Mesendoderm (in vitro differentiated cells): ENCODE measurements around the gene ZNF581.

Experiments used
- DNase-seq: peaks from one replicate; pipeline ENCODE4 v3.0.0; 2013
- H2AK5ac ChIP-seq: 2 replicates; pipeline ENCODE4 v1.6.1; 2013; ENCODE audit warnings: low read length, inconsistent platforms
- H2BK120ac ChIP-seq: 2 replicates; pipeline ENCODE4 v1.6.1; 2013; ENCODE audit warnings: low read depth, mild to moderate bottlenecking, low read length, moderate library complexity, mixed read lengths
- H2BK15ac ChIP-seq: replicated peaks from 2 replicates; pipeline ENCODE4 v1.6.1; 2013; ENCODE audit warnings: low read depth, mild to moderate bottlenecking, moderate library complexity
- H2BK5ac ChIP-seq: 2 replicates; pipeline ENCODE4 v1.6.1; 2013; ENCODE audit warnings: low read length, inconsistent platforms
- H3K18ac ChIP-seq: 2 replicates; pipeline ENCODE4 v1.6.1; 2013; ENCODE audit warnings: mild to moderate bottlenecking, low read length, mixed read lengths
- H3K23ac ChIP-seq: one replicate; pipeline ENCODE4 v1.6.1; 2013; ENCODE audit warnings: low read length
- H3K27ac ChIP-seq: 2 replicates; pipeline ENCODE4 v1.5.1; 2013; ENCODE audit warnings: low read depth, mild to moderate bottlenecking, inconsistent platforms, low read length, moderate library complexity
- H3K27me3 ChIP-seq: 2 replicates; pipeline ENCODE4 v1.6.1; 2013; ENCODE audit warnings: low read length, control low read depth, mild to moderate bottlenecking, inconsistent platforms; ENCODE audit not compliant: insufficient read depth, poor library complexity
- H3K36me3 ChIP-seq: 2 replicates; pipeline ENCODE4 v1.6.1; 2013; ENCODE audit warnings: low read length, inconsistent platforms; ENCODE audit not compliant: control insufficient read depth, insufficient read depth
- H3K4ac ChIP-seq: one replicate; pipeline ENCODE4 v1.6.1; 2013; ENCODE audit warnings: low read depth, mild to moderate bottlenecking, low read length, moderate library complexity
- H3K4me1 ChIP-seq: 2 replicates; pipeline ENCODE4 v1.6.1; 2013; ENCODE audit warnings: low read depth, low read length, inconsistent platforms; ENCODE audit not compliant: control insufficient read depth
- H3K4me2 ChIP-seq: 2 replicates; pipeline ENCODE4 v1.6.1; 2013; ENCODE audit warnings: low read length
- H3K4me3 ChIP-seq: 2 replicates; pipeline ENCODE4 v1.5.1; 2013; ENCODE audit warnings: mild to moderate bottlenecking, low read length
- H3K56ac ChIP-seq: one replicate; pipeline ENCODE4 v1.6.1; 2013; ENCODE audit warnings: low read length
- H3K79me1 ChIP-seq: 2 replicates; pipeline ENCODE4 v1.6.1; 2013; ENCODE audit warnings: low read length, inconsistent platforms
- H3K79me2 ChIP-seq: 2 replicates; pipeline ENCODE4 v1.6.1; 2013; ENCODE audit warnings: mild to moderate bottlenecking, low read length; ENCODE audit not compliant: control insufficient read depth, insufficient read depth
- H3K9ac ChIP-seq: 2 replicates; pipeline ENCODE4 v1.6.1; 2013; ENCODE audit warnings: low read length, inconsistent platforms
- H4K5ac ChIP-seq: one replicate; pipeline ENCODE4 v1.6.1; 2013; ENCODE audit warnings: low read length
- H4K8ac ChIP-seq: one replicate; pipeline ENCODE4 v1.6.1; 2013; ENCODE audit warnings: low read depth, mild to moderate bottlenecking, control low read depth, low read length, moderate library complexity
- WGBS: extraction: QIAGEN DNeasy Blood & Tissue Kit; methylation state at CpG from one replicate; pipeline ENCODE4 v1.1.7; 2013; ENCODE audit warnings: low lambda C conversion rate, missing lambda C conversion rate; ENCODE audit not compliant: insufficient coverage; ENCODE audit errors: extremely low coverage; 5-methylcytosine and 5-hydroxymethylcytosine counted together

Gene ZNF581

DNA sequence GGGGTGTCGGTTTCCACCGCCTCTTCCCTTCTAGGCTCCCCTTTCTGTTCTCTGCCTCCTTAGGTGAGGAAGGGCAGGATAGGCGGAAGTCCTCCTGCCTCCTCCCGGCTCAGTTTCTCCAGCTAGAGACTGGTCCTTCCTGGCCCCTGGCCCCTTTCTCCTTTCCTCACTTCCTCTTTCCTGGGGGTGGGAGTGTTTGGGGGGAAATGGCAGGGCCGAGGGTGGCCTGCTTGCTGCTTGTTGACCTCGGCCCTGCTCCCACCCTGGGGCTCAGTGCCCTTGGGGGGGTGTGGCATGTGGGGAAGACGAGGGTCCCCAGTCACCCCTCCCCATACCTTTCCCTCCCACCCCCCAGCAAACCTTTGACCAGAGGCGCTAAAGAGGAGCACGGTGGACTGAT lies 16.4 kb downstream of the ZNF581 start:
- Histone ChIP-seq H2BK5ac (no peak overlapping the region), H3K4me1 (peaks cover 4% of the 10 kb centered on the region), H3K23ac (no peak overlapping the region), H3K36me3 (peaks cover 18% of the 10 kb centered on the region), H4K5ac (no peak overlapping the region), H3K4ac (no peak overlapping the region), H3K27ac (no peak overlapping the region), H2BK120ac (no peak overlapping the region), H3K9ac (no peak overlapping the region), H3K79me1 (peaks cover 7% of the 10 kb centered on the region), H3K79me2 (peaks cover 85% of the 10 kb centered on the region), H2AK5ac (no peak overlapping the region), H3K27me3 (no peaks in the 10 kb centered on the region), H4K8ac (no peak overlapping the region), H3K4me3 (no peak overlapping the region), H3K4me2 (no peak overlapping the region), H2BK15ac (no peak overlapping the region), H3K18ac (no peak overlapping the region), H3K56ac (no peak overlapping the region)
- WGBS: no CpG with 5 or more reads among the region's 9 CpGs
- no peak for DNase-seq

DNA sequence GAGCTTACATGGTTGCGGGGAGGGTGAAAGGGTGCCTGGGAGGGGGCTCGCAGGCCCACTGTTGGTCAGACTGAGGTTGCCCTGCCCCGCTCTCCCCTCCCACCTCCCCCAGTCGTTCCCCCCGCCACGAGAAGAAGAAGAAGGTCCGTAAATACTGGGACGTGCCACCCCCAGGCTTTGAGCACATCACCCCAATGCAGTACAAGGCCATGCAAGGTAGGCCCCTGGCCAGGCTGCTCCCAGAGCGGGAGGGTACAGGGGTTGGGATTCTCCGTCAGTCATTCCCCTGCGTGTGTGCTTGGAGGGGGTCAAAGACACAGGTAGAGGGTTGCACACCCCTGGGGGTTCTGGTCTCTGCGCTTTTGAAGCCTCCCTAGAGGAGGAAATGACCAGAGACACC lies 17.0 kb downstream of the ZNF581 start:
- H4K5ac ChIP-seq: no peak overlapping the region
- no peak overlapping the region for H2AK5ac ChIP-seq
- no peak overlapping the region for H2BK15ac ChIP-seq
- no peak overlapping the region for H3K56ac ChIP-seq
- no peak overlapping the region for H3K18ac ChIP-seq
- no peak overlapping the region for H3K23ac ChIP-seq
- DNase-seq: no peak
- peaks cover 4% of the 10 kb centered on the region for H3K4me1 ChIP-seq
- no peaks in the 10 kb centered on the region for H3K27me3 ChIP-seq
- no peak overlapping the region for H3K4ac ChIP-seq
- no peak overlapping the region for H2BK5ac ChIP-seq
- H2BK120ac ChIP-seq: no peak overlapping the region
- no CpG with 5 or more reads among the region's 12 CpGs for WGBS
- no peak overlapping the region for H3K4me3 ChIP-seq
- H3K79me1 ChIP-seq: peaks cover 7% of the 10 kb centered on the region
- no peak overlapping the region for H3K9ac ChIP-seq
- H3K4me2 ChIP-seq: no peak overlapping the region
- H3K36me3 ChIP-seq: peaks cover 20% of the 10 kb centered on the region
- peaks cover 87% of the 10 kb centered on the region for H3K79me2 ChIP-seq
- no peak overlapping the region for H4K8ac ChIP-seq
- H3K27ac ChIP-seq: no peak overlapping the region

- H2AK5ac ChIP-seq: no peak overlapping the region
- peaks cover 21% of the 10 kb centered on the region for H3K36me3 ChIP-seq
- no peak overlapping the region for H3K27ac ChIP-seq
- peaks cover 7% of the 10 kb centered on the region for H3K79me1 ChIP-seq
- H2BK15ac ChIP-seq: no peak overlapping the region
- no peak overlapping the region for H3K4me2 ChIP-seq
- WGBS: no CpG with 5 or more reads among the region's 16 CpGs
- no peak overlapping the region for H4K8ac ChIP-seq
- no peak for DNase-seq
- no peak overlapping the region for H3K23ac ChIP-seq
- H4K5ac ChIP-seq: no peak overlapping the region
- H3K4me3 ChIP-seq: no peak overlapping the region
- H3K9ac ChIP-seq: no peak overlapping the region
- H3K56ac ChIP-seq: no peak overlapping the region
- H3K18ac ChIP-seq: no peak overlapping the region
- peaks cover 4% of the 10 kb centered on the region for H3K4me1 ChIP-seq
- H2BK5ac ChIP-seq: no peak overlapping the region
- H3K79me2 ChIP-seq: peaks cover 84% of the 10 kb centered on the region
- no peaks in the 10 kb centered on the region for H3K27me3 ChIP-seq
- H3K4ac ChIP-seq: no peak overlapping the region
- H2BK120ac ChIP-seq: no peak overlapping the region
Measured at GRCh38 chr19:55660991-55661390, 17.5 kb downstream of the ZNF581 start.

GRCh38 chr19:55661826-55662225 lies 18.4 kb downstream of the ZNF581 start:
- Histone ChIP-seq H3K18ac (no peak overlapping the region), H3K4me2 (no peak overlapping the region), H4K8ac (no peak overlapping the region), H4K5ac (no peak overlapping the region), H3K9ac (no peak overlapping the region), H3K27ac (no peak overlapping the region), H2BK15ac (no peak overlapping the region), H3K4me3 (no peak overlapping the region), H3K27me3 (no peaks in the 10 kb centered on the region), H3K4me1 (peaks cover under 1% of the 10 kb centered on the region), H3K56ac (no peak overlapping the region), H3K79me2 (peaks cover 84% of the 10 kb centered on the region), H2AK5ac (no peak overlapping the region), H2BK120ac (no peak overlapping the region), H3K79me1 (peaks cover 9% of the 10 kb centered on the region), H3K23ac (no peak overlapping the region), H2BK5ac (no peak overlapping the region), H3K4ac (no peak overlapping the region), H3K36me3 (peaks cover 27% of the 10 kb centered on the region)
- no peak for DNase-seq
- no CpG with 5 or more reads among the region's 7 CpGs for WGBS

GRCh38 chr19:55663846-55664536 lies 20.5 kb downstream of the ZNF581 start:
- no CpG with 5 or more reads among the region's 20 CpGs for WGBS
- Histone ChIP-seq H2BK15ac (no peak overlapping the region), H3K4me1 (no peaks in the 10 kb centered on the region), H3K36me3 (peaks cover 32% of the 10 kb centered on the region), H3K79me1 (peaks cover 14% of the 10 kb centered on the region), H4K8ac (no peak overlapping the region), H3K4ac (no peak overlapping the region), H3K56ac (no peak overlapping the region), H3K9ac (no peak overlapping the region), H3K27me3 (no peaks in the 10 kb centered on the region), H3K27ac (no peak overlapping the region), H3K4me3 (no peak overlapping the region), H3K4me2 (no peak overlapping the region), H3K18ac (no peak overlapping the region), H2BK5ac (no peak overlapping the region), H4K5ac (no peak overlapping the region), H2BK120ac (no peak overlapping the region), H3K79me2 (peaks cover 76% of the 10 kb centered on the region), H3K23ac (no peak overlapping the region), H2AK5ac (no peak overlapping the region)
- no peak for DNase-seq
